CD4-positive, alpha-beta T cell treated with Interleukin-4 for 4 hours (primary cell): ENCODE data around the gene OBSCN.

Experiments used
- DNase-seq: peaks from one replicate; pipeline ENCODE4 v3.0.0-alpha.2; 2020

The OBSCN gene

GRCh38 chr1:228309326-228310067, 101.7 kb downstream of the OBSCN start:
- DNase-seq, result no peak

GRCh38 chr1:228310162-228310792, 102.4 kb downstream of the OBSCN start:
- DNase-seq, result no peak

DNA sequence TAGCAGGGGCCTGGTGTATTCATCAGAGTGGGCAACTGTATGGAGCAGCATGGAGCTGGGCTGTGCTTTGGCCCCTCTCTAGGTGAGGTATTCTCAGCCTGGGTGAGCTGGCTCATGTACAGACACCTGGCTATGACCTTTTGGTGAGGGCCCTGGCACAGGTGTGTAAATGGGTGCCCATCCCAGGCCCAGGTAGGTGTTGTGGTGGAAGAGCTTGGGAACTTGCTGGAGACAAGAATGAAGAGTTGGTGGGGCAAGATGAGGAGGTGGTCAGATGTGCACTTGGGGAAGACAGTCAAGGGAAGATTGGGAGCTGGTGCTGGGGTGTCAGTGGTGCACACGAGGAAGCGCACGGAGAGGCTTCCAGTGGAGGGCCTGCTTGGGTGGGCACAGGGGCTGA, 103.2 kb downstream of the OBSCN start:
- no peak for DNase-seq

DNA sequence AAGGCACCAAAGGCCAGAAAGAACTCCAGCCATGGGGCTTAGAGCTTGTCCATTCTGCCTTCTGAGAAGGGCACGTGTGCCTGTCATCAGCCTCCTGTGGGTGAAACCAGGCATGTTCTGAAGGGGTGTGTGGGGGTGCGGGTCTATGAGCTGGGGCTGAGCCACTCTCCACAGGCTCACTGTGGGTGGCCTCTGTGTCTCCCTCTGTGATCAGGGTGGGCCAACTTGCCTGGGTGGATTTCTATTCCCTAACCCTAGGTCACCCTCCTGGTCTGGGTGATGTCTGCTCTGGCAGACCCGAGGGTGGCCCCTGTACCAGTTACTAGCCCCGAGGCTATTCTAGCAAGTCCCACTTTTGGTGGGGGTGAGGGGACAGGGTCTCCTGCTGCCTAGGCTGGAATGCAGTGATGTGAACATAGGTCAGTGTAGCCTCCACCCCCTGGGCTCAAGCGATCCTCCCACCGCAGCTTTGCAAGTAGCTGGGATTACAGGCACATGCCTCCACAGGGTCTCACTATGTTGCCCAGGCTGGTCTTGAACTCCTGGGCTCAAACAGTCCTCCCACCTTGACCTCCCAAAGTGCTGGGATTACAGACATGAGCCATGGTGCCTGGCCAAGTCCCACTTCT, 104.4 kb downstream of the OBSCN start:
- no peak for DNase-seq

GRCh38 chr1:228313536-228314277, 105.9 kb downstream of the OBSCN start:
- no peak for DNase-seq

DNA sequence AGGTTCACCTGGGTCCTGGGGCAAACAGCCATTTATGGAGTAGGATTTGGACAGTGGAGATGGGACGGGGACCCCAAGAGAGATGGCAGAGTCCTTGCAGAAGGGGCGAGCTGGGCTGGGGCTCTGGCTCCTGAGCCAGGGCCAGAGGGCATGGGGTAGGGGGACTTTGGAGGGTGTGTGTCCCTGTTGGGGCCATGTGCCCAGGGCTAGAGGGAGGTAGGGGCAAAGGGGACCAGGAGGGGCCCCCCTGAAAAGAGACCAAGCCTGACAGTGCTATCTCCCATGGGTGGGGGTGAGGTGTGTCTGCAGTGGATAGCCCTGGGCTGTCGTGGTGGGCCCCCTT, 106.4 kb downstream of the OBSCN start:
- DNase-seq, result no peak

DNA sequence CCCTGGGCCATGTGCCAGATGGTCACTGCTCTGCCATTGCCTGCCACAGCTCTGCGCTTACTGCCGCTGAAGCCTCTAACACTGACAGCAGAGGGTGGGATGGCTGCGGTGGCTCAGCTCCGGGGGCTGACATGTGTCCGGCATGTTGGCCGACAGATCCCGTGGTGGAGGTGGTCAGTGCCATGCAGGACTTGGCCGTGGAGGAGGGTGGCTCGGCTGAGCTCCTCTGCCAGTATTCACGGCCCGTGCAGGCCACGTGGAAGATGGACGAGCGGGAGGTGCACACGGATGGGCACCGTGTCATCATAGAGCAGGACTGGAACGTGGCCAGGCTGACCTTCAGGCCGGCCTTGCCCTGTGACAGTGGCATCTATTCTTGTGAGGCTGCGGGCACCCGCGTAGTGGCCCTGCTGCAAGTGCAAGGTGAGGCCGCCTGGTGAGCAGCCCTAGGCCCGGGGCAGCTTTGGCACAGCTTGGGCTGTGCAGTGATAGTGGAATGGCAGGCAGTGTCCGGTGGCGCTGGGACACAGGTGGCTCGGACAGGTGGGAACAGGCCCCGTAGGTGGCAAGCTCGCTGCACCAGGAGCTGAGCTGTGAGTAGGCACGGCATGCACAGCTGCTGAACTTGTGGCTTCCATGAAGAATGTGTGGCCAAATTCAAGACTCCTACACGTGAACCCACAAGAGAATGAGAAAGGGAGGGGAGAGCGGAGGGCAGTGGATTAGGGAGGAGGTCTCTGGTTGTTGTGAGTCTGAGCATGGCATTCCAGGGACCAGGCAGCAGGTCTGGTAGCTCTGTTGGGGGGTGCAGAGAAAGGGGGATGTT, 107.0 kb downstream of the OBSCN start:
- no peak for DNase-seq

DNA sequence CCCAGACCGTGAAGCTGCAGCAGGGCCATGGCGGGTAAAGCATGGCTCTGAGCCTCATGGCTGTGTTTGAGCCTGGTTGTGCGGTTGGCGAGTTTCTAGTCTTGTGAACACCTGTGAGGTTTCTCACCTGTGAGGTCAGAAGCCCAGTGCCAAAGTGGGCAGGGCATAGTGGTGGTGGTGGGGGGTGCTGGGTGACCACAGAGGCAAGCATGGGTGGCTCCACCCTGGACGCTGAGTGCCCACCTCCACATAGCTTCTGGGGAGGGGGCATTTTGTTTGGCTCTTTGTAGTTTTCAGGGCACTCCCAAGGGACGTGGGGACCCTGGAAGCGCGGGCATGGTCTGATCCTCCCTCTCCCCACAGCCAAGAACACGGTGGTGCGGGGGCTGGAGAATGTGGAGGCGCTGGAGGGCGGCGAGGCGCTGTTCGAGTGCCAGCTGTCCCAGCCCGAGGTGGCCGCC, 107.7 kb downstream of the OBSCN start:
- DNase-seq, result no peak

DNA sequence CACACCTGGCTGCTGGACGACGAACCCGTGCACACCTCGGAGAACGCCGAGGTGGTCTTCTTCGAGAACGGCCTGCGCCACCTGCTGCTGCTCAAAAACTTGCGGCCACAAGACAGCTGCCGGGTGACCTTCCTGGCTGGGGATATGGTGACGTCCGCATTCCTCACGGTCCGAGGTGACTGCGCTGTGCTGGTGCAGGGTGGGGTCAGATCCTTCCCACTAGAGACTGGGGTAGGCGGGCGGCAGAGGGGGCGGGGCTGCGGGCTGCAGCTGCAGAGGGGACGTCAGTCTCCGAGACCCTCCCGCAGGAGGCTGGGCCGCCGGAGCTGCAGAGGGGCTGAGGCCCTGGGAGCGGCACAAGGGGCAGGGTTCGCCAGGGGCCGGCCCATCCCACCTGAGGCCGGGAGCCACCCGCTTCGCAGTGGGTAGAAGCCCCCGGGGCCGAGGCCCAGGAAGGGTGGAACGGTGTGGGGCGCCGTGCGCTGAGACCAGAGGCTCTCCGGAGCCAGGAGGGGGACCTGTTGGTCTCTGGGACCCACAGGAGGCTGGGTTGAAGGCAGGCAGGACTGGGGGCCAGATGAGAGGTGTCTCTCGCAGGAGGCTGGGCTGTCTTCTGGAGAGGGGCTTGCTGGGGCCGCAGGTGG, 108.2 kb downstream of the OBSCN start:
- no peak for DNase-seq

DNA sequence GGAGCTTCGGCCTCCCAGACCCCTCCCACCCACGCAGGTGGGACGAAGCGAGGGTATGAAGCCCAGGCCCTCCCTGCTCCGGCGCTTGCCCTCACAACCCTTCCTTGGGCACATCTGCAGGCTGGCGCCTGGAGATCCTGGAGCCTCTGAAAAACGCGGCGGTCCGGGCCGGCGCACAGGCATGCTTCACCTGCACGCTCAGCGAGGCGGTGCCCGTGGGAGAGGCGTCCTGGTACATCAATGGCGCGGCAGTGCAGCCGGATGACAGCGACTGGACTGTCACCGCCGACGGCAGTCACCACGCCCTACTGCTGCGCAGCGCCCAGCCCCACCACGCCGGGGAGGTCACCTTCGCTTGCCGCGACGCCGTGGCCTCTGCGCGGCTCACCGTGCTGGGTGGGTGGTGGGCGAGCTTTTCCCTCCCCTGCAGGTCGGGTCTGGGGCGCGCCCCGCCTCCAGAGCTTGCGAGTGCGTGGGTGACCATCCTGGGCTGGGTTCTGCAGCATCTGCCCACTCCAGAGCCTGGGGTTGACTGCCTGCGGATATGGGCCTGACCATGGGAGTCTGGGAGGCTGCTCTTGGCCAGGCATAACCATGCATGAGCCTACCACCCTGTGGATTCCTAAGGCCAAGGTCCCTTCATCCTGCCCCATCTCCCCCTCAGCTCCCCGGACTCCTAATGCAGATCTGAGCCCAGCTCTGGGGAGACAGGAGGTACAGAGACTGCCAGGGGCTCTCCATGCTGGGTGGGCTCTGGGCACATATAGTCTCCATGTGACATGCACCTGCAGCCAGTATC, 108.9 kb downstream of the OBSCN start:
- no peak for DNase-seq

- DNase-seq, result no peak
These were observed 109.6 kb downstream of the OBSCN start for GRCh38 chr1:228317411-228317828.

DNA sequence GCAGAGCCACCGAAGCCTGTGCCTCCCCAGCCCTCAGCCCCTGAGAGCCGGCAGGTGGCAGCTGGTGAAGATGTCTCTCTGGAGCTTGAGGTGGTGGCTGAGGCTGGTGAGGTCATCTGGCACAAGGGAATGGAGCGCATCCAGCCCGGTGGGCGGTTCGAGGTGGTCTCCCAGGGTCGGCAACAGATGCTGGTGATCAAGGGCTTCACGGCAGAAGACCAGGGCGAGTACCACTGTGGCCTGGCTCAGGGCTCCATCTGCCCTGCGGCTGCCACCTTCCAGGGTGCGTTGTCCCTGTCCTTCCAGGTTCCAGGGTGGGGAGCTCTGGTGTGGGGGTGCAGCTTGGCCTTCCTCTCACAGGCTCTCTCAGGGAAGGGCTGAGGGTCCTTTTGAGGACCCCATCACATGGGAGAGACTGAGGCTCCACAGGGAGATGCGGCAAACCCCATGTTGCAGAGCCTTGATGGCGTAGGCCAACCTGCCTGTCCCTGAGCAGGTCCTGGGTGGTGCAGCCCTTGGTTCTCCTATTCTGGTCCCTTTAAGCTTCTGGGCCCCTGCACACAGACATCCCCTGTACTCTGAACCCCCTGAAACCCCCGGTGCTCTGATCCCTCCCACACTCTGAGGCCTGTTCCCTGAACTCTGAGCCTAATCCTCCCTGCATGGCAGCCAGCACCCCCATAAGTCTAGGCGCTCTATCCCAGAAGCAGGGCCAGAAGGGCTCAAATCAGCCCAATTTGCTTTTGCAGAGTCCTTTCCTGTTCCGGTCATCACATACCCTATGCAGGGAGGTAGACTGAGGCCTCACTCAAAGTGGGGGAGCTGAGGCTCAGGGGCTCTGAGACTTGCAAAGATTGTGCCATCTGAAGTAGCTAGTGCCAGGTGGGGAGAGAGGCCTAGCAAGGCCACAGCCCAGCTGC, 110.3 kb downstream of the OBSCN start:
- DNase-seq, result no peak

- DNase-seq, result no peak
These were observed 111.0 kb downstream of the OBSCN start for GRCh38 chr1:228318823-228319241.

DNA sequence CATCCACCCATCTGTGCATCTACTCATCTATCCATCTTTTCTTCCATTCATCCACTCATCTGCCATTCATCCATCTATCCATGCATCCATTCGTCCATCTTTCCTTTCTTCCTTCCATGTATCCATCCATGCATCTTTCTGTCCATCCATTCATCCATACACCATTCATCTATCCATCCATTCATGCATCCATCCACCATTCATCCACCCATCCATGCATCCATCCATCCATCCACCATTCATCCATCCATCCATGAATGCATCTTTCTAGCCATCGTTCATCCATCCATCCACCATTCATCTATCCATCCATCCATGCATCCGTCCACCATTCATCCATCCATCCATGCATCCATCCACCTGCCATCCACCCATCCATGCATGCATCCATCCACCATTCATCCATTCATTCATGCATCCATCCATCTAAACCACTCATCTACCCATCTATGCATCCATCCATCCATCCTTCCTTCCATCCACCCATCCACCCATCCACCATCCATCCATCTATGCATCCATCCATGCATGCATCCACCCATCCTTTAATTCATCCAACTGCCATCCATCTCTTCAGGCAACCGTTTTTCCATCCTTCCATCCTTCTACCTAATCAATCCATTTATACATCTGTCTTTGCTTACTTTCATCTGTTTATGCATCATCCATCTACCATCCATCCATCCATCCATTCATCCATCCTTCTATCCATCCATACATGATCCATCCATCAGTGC, 111.7 kb downstream of the OBSCN start:
- DNase-seq, result no peak

DNA sequence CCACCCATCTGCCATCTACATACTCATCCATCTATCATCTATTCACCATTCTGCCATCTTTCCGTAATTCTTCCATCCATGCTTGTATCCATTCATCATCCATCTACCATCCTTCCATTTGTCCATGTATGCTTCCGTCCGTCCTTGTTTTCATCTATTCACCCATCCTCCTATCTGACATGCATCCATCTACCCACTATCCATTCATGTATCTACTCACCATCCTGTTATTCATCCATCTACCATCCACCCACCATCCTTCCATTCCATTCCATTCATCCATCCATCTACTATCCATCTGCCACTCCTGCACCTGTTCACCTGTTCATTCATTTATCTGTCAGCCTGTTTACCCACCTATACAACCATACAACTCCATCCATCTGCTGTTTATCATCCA, 112.5 kb downstream of the OBSCN start:
- no peak for DNase-seq

DNA sequence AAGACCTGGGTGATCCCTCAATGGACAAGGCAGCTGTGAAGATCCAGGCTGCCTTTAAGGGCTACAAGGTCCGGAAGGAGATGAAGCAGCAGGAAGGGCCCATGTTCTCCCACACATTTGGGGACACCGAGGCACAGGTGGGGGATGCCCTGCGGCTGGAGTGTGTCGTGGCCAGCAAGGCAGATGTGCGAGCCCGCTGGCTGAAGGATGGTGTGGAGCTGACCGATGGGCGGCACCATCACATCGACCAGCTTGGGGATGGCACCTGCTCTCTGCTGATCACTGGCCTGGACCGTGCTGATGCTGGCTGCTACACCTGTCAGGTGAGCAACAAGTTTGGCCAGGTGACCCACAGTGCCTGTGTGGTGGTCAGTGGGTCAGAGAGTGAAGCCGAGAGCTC, 113.6 kb downstream of the OBSCN start:
- DNase-seq, result no peak

DNA sequence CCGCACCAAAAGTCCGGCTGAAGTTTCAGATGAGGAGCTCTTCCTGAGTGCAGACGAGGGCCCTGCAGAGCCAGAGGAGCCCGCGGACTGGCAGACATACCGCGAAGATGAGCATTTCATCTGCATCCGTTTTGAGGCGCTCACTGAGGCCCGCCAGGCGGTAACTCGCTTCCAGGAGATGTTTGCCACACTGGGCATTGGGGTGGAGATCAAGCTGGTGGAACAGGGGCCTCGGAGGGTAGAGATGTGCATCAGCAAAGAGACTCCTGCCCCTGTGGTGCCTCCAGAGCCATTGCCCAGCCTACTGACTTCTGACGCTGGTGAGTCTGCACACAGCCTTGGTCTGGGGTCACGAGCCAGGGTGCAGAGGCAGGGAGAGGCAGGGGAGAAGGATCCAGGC, 114.1 kb downstream of the OBSCN start:
- DNase-seq, result no peak

- DNase-seq, result no peak
These were observed 115.6 kb downstream of the OBSCN start for GRCh38 chr1:228323401-228323800.

DNA sequence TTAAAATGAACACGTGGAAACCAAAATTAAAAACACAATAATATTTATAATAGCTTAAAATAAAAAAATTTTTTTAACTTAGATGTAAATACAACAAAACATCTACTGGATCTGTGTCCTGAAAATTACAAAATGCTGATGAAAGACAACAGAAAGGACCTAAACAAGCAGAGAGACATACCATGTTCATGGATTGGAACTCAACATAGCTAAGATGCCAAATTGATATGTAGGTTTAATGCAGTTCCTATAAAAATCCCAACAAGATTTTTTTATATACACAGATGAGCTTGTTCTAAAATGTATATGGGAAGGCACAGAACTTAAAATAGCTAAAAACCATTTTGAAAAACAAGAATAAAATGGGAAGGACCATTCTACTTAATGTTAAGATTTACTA, 117.4 kb downstream of the OBSCN start:
- DNase-seq, result no peak
